Measurements from ENCODE around the gene NFIA.

Gene NFIA

DNA sequence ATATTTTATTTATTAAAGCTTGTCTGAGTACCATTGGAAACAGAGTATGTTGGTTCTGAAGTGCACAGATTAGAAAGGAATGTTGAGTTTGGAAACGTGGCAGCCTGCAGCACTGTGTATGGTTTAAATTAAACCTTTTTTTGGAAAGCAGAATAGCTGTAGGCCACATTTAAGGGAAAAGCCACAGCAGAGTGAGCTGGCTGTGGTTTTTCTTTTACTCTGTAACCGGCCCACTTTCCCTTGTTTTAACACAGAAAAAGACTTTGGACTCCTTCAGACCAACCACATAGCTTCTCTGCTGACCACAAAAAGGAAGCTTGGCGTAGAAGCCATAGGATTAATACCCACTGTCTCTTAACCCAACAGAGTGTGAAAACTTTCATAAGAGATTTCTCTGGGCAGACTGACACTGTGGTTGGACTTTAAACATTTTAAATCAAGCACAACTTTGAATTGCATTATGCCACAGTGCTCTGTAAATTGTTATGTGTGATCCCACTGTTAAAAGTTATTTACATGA is 75.2 kb downstream of the NFIA start:
- H3K4me1 Mint-ChIP-seq (ENCODE audit: low read depth in 2 of 2) = peaks cover 5 to 18% of the 10 kb centered on the region in 2 donors
- H3K27ac Mint-ChIP-seq = peak overlapping the region in 1 of 2 donors; percentile 83
- no peaks in the 10 kb centered on the region for H3K9me3 Mint-ChIP-seq
- ATAC-seq (replicated peaks) (peak; percentile 52), DNase-seq (no peak)
- no peaks in the 10 kb centered on the region for H3K27me3 Mint-ChIP-seq
- no peak overlapping the region for H3K4me3 Mint-ChIP-seq
- H3K36me3 Mint-ChIP-seq (ENCODE audit: insufficient read depth) = no peaks in the 10 kb centered on the region

DNA sequence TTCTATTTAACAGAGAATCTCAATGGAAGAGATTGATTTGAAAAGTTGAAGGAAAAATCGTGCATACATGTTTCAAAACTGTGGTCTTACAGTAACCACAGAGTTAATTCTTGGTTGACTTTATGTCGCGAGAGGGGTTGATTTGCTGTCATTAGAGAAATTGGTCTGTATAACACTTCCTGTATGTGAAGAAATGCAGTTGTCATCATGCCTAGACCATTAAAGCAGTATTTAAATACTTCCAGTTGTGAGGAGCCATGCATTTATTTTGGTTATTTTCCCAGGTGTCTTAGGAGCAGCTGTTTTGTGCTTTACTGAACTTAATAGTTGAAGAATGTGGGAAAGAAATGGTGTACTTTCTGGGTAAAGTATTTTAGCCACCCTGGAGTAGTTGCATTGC is 76.2 kb downstream of the NFIA start:
- Mint-ChIP-seq H3K4me1 (ENCODE audit: low read depth in 2 of 2) (peaks cover 5 to 15% of the 10 kb centered on the region in 2 donors), H3K27me3 (no peaks in the 10 kb centered on the region), H3K36me3 (ENCODE audit: insufficient read depth) (no peaks in the 10 kb centered on the region), H3K9me3 (no peaks in the 10 kb centered on the region), H3K27ac (no peak overlapping the region), H3K4me3 (no peak overlapping the region)
- DNase-seq (no peak), ATAC-seq (replicated peaks) (no peak)

DNA sequence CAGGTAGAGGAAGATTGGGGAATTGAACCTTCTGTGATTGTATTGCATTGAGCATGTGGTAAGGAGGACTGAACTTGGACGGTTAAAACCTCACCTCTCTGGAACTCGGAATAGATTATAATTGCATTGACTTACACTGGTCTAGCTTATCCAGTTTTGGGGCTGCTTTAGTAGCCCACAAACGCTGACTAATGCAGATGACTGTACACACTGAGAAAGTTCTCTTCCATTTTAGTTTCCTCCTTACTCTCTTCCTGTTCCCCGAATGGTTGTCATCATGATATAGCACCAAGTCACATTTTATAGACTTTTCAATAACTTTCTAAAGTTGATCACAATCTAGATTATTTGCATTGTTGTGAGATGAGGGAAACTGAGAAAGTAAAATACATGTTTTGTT is 78.2 kb downstream of the NFIA start:
- no peak for DNase-seq
- H3K27me3 Mint-ChIP-seq = no peaks in the 10 kb centered on the region
- H3K4me3 Mint-ChIP-seq = no peak overlapping the region
- ATAC-seq (replicated peaks) = no peak
- no peak overlapping the region for H3K27ac Mint-ChIP-seq
- no peaks in the 10 kb centered on the region for H3K9me3 Mint-ChIP-seq
- no peaks in the 10 kb centered on the region for H3K36me3 Mint-ChIP-seq (ENCODE audit: insufficient read depth)
- H3K4me1 Mint-ChIP-seq (ENCODE audit: low read depth in 2 of 2) = peaks cover 5 to 15% of the 10 kb centered on the region in 2 donors

DNA sequence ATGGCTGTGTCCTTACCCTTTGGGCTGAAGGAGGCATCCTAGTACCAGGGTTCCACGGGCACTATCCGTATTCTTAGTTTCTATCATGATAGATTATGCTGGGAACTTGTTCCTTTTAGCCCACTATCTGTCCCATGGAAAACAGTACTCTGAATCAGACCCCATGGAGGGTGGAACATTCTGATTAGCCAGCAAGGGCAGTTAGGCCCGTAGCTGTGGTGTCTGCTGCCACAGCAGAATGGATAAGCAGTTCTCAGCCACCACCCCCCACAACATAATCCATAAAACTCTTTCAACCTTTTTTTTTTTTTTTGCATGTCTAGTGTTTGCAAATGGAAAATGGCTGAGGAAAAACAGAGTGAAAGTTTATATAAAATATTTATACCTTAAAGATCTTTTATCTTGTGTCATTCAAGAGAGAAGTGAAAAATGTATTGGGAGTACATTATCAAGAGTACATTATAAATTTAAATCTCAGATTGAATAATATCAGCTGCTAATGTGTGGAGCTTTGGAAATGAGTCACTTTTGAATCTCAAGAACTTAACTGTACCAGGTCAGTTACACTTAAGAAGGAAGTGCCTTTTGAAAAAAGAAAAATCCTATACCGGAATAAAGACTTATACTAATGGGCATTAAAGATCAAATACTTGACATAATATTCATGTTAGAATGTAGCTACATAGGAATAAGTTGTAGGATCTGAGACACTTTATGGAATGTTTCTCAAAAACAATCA is 80.3 kb downstream of the NFIA start:
- DNase-seq (no peak), ATAC-seq (replicated peaks) (no peak)
- no peak overlapping the region for H3K27ac Mint-ChIP-seq
- H3K4me1 Mint-ChIP-seq (ENCODE audit: low read depth in 2 of 2) = peaks cover 3 to 8% of the 10 kb centered on the region in 2 donors
- no peaks in the 10 kb centered on the region for H3K27me3 Mint-ChIP-seq
- no peaks in the 10 kb centered on the region for H3K36me3 Mint-ChIP-seq (ENCODE audit: insufficient read depth)
- H3K9me3 Mint-ChIP-seq = no peaks in the 10 kb centered on the region
- H3K4me3 Mint-ChIP-seq = no peak overlapping the region

DNA sequence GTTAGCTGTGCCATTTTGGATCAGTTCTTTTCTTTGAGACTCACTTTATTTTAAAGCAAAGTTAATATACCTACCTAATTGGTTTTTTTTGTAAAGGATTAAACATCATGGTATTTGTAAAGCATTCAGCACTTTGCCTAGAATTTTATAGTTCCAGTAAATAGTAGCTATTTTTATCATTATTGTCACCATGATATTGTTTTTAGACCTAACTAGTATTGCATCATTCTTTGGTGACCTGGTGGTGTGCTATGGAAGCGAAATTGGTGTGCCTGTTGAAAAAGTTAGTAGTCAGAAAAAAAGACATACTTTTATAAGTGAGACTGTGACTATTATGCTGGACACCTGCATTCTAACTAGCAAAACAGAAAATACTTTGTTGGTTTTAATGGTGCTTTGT is 81.0 kb downstream of the NFIA start:
- no peak overlapping the region for H3K4me3 Mint-ChIP-seq
- H3K27ac Mint-ChIP-seq = no peak overlapping the region
- H3K27me3 Mint-ChIP-seq = no peaks in the 10 kb centered on the region
- no peak for DNase-seq
- ATAC-seq (replicated peaks) = no peak
- no peaks in the 10 kb centered on the region for H3K9me3 Mint-ChIP-seq
- H3K36me3 Mint-ChIP-seq (ENCODE audit: insufficient read depth) = no peaks in the 10 kb centered on the region
- peaks cover 2 to 3% of the 10 kb centered on the region in 2 donors for H3K4me1 Mint-ChIP-seq (ENCODE audit: low read depth in 2 of 2)

DNA sequence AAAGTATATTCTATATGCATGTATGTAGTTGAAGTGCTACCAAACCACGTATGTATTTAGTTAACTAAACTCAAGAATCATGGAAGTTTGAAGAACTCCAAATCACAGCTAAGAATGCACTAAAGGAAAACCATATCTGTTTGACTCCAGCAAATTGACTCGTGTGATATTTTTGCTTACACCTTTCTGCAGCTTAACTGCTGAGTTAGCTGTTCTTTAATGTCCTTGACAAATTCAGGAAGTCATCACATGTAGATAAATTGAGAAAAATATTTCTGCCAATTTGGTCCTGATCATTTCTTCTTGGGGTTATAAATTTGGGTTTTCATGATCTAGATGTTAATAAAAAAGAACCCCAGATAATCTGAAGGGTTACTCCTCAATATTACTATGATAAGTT is 83.0 kb downstream of the NFIA start:
- ATAC-seq (replicated peaks) (no peak), DNase-seq (no peak)
- Mint-ChIP-seq H3K27ac (no peak overlapping the region), H3K4me3 (no peak overlapping the region), H3K9me3 (no peaks in the 10 kb centered on the region), H3K27me3 (no peaks in the 10 kb centered on the region), H3K36me3 (ENCODE audit: insufficient read depth) (no peaks in the 10 kb centered on the region), H3K4me1 (ENCODE audit: low read depth in 2 of 2) (no peaks in the 10 kb centered on the region)

DNA sequence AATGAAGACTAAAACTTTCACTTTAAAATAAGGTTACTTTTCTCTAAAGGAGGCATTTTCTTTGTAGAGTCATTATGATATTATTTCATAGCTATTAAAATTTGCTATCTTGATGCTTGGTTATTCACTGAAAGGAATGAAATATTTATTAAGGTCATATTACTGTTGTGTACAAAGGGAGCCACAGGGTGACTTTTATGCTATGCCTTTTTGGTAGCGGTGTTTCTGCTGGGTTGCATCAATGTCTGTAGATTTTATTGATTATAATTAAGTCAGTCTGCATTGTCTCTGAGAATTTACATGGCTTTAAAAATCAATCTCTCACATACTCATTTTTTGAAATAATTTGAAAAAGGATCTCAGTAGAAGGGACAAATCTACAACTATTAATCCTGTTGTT is 84.9 kb downstream of the NFIA start:
- ATAC-seq (replicated peaks) (no peak), DNase-seq (no peak)
- no peaks in the 10 kb centered on the region for H3K36me3 Mint-ChIP-seq (ENCODE audit: insufficient read depth)
- H3K4me3 Mint-ChIP-seq = no peak overlapping the region
- no peak overlapping the region for H3K27ac Mint-ChIP-seq
- H3K27me3 Mint-ChIP-seq = no peaks in the 10 kb centered on the region
- no peaks in the 10 kb centered on the region for H3K9me3 Mint-ChIP-seq
- no peaks in the 10 kb centered on the region for H3K4me1 Mint-ChIP-seq (ENCODE audit: low read depth in 2 of 2)

DNA sequence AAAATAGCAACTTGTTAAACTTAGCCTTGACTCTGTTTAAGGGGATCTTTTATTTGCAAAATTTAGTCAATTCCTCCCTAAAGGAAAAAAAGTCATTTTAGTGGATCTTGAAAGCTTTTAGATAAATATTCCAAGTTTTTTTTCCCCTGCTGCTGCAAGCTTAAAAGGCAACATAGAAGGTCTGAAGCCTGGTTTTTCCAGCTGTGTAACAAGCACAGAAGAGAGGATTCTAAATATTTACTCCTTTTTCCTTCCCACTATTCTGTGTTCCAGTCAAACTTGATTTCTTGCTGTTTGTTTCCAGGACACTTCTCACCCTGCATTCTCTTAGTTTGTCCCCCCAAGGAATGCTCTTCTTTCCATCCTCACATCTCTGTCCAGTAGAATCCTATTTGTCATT is 86.7 kb downstream of the NFIA start:
- no peaks in the 10 kb centered on the region for H3K4me1 Mint-ChIP-seq (ENCODE audit: low read depth in 2 of 2)
- H3K27me3 Mint-ChIP-seq = no peaks in the 10 kb centered on the region
- no peaks in the 10 kb centered on the region for H3K36me3 Mint-ChIP-seq (ENCODE audit: insufficient read depth)
- ATAC-seq (replicated peaks) (no peak), DNase-seq (no peak)
- H3K27ac Mint-ChIP-seq = no peak overlapping the region
- H3K9me3 Mint-ChIP-seq = no peaks in the 10 kb centered on the region
- no peak overlapping the region for H3K4me3 Mint-ChIP-seq

DNA sequence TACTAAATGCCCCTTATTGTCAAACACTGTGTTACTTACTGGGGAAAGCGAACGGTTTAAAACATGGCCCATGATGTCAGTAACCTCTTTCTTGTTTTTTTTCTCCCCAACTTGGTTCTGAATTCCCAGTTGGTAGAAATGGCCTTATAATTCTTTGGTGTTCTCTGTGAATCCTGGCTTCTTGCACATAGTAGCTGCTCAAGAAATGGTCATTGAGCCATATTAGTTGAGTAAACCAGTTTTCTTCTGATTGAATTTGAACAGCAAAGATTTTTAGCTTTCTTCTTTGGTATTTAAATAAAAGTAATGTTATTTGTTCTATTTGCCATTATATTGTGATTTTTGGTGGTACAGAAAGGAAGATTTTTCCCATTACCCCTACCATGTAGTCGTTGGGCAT is 87.3 kb downstream of the NFIA start:
- no peak for ATAC-seq (replicated peaks)
- Mint-ChIP-seq H3K27ac (no peak overlapping the region), H3K4me1 (ENCODE audit: low read depth in 2 of 2) (no peaks in the 10 kb centered on the region), H3K36me3 (ENCODE audit: insufficient read depth) (no peaks in the 10 kb centered on the region), H3K27me3 (no peaks in the 10 kb centered on the region), H3K4me3 (no peak overlapping the region), H3K9me3 (no peaks in the 10 kb centered on the region)
- DNase-seq = no peak

DNA sequence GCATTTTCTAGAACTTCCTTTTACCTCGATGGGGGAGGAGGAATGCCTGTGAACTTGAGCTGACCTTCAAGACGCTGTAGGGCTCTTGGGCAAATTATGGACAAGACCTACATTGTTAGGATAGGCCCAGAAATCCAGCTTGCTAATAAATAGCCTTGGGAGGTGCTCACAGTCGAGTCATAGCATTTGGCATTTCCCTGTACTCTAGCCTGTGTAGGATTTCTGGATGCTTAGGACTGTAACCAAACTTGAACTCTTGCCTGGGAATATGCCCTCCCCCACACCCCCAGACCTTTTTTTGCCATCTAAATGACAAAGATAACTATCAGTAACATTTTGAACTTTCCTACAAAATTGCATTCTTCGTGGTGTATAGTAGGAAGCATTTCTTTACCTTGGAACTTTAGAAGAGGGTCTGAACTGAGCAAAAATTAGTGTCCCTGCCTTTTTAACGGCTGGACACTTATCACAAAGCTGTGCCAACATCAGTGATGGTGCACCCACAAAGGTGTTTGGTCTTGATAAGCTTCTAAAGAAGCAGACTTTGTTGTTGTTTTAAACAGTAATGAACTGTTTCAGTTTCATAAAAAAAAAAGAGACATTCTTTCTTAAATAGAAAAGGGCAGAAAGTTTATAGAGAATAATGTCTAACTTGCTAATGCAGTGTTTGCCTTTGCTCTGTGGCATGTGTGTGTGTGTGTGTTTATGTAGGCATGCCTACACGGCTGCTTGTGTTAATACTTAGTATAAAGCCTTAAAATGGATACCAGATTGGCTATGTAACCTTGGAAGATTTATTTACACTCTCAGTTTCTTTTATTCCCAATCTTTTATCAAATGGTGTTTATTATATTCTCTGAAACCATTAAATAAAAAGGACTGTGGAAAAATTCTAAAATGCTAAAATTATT is 88.2 kb downstream of the NFIA start:
- H3K4me1 Mint-ChIP-seq (ENCODE audit: low read depth in 2 of 2) = peaks cover 0 to under 1% of the 10 kb centered on the region in 2 donors
- H3K4me3 Mint-ChIP-seq = no peak overlapping the region
- no peak for DNase-seq
- H3K27me3 Mint-ChIP-seq = peaks cover 0 to 3% of the 10 kb centered on the region in 2 donors
- no peak overlapping the region for H3K27ac Mint-ChIP-seq
- no peaks in the 10 kb centered on the region for H3K36me3 Mint-ChIP-seq (ENCODE audit: insufficient read depth)
- H3K9me3 Mint-ChIP-seq = no peaks in the 10 kb centered on the region
- ATAC-seq (replicated peaks) = no peak

DNA sequence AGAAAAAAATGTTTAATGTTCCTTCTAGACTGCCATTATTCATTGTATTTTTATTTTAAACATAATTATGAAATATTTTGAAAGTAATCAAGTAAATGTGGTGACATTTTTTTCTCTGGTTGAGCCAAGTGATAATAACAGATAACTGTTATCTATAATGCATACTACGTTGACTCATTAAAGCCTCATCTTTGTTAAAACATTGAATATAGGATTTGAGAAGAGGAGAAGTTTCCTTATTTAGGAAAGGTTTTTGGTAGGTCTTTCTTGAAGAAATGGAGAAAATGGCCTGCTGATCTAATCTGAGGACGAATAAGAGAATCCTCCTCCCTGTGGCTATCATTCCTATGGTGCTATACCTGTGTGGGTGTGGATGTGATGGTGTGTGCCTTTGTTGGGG is 89.0 kb downstream of the NFIA start:
- H3K36me3 Mint-ChIP-seq (ENCODE audit: insufficient read depth) = no peaks in the 10 kb centered on the region
- H3K27ac Mint-ChIP-seq = no peak overlapping the region
- no peaks in the 10 kb centered on the region for H3K9me3 Mint-ChIP-seq
- no peak overlapping the region for H3K4me3 Mint-ChIP-seq
- H3K27me3 Mint-ChIP-seq = peaks cover 0 to 9% of the 10 kb centered on the region in 2 donors
- DNase-seq (no peak), ATAC-seq (replicated peaks) (no peak)
- peaks cover 0 to 2% of the 10 kb centered on the region in 2 donors for H3K4me1 Mint-ChIP-seq (ENCODE audit: low read depth in 2 of 2)

DNA sequence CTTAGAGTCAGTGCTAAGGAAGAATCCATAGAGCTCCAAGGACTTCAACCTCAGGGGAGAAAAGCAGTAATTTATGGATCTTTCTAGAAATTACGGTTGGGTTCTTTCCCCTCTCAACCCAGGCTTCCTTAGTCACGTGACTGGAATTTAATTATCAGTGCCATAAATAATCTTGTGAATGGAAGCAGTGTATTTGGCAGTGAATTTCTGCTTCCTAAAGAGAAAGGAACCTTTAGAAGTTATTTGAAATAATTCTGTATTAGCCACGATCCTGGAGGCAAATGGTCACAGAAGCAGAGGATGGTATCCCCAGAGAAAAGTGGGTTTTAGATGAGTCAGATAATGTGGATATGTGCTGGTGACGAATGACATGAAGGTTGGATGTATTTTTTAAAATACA is 89.6 kb downstream of the NFIA start:
- H3K36me3 Mint-ChIP-seq (ENCODE audit: insufficient read depth) = no peaks in the 10 kb centered on the region
- ATAC-seq (replicated peaks) = no peak
- no peak overlapping the region for H3K4me3 Mint-ChIP-seq
- no peak for DNase-seq
- no peak overlapping the region for H3K27ac Mint-ChIP-seq
- no peaks in the 10 kb centered on the region for H3K9me3 Mint-ChIP-seq
- peaks cover 0 to 2% of the 10 kb centered on the region in 2 donors for H3K4me1 Mint-ChIP-seq (ENCODE audit: low read depth in 2 of 2)
- H3K27me3 Mint-ChIP-seq = peaks cover 0 to 9% of the 10 kb centered on the region in 2 donors

DNA sequence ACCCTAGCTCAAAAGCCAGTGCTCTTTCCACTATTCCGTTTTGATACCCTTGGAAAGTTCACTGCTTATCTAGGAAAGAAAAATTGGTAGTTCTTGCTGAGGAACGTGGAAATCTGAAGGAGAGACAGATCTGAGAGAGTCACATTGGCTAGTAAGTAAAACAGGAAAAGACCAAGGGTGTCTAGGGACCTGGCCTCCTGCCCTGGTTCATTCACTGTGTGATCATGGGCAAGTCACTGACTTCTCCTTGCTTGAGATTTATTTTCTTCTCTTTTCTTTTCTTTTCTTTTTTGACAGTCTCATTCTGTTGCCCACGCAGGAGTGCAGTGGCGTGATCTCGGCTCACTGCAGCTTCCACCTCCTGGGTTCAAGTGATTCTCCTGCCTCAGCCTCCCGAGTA is 90.8 kb downstream of the NFIA start:
- Mint-ChIP-seq H3K27ac (no peak overlapping the region), H3K4me3 (no peak overlapping the region), H3K9me3 (no peaks in the 10 kb centered on the region), H3K4me1 (ENCODE audit: low read depth in 2 of 2) (peaks cover 0 to 2% of the 10 kb centered on the region in 2 donors), H3K27me3 (peaks cover 0 to 9% of the 10 kb centered on the region in 2 donors), H3K36me3 (ENCODE audit: insufficient read depth) (no peaks in the 10 kb centered on the region)
- DNase-seq (no peak), ATAC-seq (replicated peaks) (no peak)
